Smooth muscle cell of the brain vasculature (primary cell): Measurements from ENCODE around the gene MUS81.
A peak's percentile ranks its signal among the peaks of the same experiment; 100 is the strongest.

Experiments
- DNase-seq: peaks from one replicate; pipeline ENCODE4 v3.0.0-alpha.2; 2012; ENCODE audit warnings: low read depth, low spot score

Gene MUS81

DNA sequence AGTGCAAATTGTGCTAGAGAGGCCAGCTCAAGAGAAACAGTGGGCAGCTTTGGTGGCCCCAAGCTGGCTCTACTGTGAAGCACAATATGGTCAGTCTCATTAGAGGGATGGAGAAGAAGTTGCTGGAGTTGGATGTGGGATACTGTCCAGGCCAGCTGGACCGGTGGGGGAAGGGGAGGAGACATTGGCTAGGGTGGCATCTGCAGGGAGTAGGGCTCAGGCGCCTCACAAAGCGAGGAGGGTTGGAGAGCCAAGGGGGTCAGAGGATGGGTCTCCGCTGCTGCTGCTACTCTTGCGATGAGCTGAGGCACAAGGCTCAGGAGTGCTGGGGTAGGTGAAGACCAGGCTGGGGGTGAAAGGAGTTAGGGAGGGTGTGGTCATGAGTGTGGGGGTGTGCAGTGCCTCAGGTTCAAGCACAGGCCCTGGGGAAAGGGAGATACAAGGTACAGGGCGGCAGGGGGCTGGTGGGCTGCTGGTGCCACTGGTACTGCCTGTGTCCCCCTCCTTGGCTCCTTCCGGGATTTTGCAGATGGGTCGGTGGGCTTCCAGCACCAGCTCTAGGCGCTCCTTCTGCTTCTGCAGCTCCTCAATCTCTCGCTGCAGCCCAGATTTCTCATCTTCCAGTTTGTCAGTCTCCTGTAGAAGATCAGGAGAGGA, 32.6 kb downstream of the MUS81 start:
- no peak for DNase-seq

DNA sequence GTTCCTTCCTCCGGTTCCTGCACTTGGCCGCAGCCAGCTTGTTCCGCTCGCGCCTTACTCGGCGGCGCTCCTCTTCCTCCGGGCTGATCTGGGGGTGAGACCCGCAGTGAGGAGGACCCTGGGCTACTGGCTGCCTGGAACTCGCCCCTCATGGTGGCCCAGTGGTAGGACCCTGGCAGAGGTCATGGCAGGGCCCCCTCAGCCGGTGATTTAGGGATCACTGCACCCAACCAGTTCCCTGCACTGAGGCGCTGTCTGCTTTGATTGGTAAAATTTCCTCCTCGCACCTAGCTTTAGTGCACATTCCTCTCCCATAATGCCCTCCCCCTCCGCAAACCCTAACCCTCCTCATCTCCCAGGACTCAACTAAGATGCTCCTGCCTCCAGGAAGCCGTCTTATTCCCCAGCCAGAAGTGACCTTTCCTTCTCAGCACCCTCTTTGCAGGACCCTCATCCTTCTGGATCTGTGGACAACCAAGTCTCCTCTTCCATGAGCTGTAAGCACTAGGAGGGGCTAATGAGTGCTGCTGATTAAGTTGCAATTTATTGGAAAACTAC, 33.9 kb downstream of the MUS81 start:
- DNase-seq = no peak

DNA sequence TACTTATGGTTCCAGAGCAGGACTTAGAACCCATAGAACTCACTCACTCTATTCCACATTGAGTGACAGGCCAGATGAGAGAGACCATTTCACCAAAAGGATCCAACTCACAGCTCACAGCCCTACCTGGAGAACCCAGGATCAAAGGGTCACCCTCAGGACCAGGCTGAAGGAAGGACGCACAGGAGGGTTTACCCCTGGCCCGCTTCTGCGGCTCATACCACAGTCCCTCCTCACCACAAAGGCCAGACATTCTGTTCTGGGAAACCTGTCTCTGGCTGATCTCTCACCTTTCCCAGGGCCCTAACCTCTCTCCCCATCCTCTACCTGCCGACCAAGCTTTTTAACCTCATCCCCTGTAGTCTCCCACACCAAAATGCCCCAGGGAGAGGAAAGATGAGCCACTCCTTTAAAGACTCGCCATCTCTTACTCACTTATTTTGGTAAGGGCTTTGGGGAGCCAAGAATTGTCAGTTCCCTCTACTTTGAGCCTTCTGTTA, 35.3 kb downstream of the MUS81 start:
- DNase-seq = no peak

DNA sequence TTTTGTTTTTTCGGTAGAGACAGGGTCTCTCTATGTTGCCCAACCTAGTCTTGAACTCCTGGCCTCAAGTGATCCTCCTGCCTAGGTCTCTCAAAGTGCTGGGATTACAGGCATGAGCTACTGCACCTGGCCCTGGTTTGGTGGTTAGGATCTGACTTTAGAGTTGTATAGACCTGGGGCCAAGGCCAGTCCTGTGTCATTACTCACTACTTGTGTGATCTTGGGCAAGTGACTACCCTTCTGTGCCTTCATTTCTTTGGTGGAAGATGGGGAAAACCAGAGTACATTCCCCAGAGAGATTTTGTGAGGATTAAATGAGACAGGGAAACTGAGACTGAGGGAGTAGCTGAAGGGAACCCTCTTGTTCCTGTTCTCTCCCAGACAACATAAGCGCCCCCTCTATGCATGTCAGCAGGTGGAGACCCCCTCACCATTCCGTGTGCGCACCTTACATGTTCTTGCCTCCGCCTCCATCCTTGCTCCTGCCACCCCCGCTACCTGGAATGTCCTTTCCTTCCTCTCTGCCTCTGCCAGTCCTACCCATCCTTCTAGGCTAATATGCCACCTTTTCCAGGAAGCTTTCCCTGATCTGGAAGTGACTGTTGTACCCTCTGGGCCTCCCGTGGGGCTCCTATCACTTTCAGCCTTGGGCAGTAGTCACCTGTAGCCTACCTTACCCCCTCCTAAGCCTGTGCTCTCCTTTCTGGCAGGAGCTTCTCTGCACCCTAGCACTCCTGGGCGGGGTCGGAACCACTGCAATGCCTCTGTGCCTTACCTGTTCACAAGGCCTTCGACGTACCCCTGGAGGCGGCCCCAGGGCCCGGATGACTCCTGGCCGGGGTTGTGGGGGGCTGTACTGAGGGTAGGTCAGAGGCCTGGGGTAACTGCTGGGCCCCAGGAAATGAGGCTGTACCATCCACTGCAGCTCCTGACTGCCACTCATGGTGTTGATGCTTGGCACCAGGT, 36.1 kb downstream of the MUS81 start:
- no peak for DNase-seq

DNA sequence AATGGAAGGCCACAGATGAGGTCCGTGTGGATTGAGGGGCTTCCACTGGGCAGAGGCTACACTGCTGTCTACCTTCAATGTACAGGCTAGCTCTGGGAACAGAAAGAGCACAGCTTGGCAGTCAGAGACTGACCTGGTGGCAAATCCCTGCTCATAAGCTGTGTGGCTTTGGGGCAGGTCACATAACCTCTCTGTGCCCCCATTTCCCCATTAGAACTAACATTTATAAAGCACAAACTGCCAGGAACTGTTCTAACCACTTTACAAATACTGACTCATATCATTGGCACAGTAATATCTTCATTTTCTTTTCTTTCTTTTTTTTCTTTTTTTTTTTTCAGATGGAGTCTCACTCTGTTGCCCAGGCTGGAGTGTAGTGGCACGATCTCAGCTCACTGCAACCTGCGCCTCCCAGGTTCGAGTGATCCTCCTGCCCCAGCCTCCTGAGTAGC, 36.8 kb downstream of the MUS81 start:
- no peak for DNase-seq

DNA sequence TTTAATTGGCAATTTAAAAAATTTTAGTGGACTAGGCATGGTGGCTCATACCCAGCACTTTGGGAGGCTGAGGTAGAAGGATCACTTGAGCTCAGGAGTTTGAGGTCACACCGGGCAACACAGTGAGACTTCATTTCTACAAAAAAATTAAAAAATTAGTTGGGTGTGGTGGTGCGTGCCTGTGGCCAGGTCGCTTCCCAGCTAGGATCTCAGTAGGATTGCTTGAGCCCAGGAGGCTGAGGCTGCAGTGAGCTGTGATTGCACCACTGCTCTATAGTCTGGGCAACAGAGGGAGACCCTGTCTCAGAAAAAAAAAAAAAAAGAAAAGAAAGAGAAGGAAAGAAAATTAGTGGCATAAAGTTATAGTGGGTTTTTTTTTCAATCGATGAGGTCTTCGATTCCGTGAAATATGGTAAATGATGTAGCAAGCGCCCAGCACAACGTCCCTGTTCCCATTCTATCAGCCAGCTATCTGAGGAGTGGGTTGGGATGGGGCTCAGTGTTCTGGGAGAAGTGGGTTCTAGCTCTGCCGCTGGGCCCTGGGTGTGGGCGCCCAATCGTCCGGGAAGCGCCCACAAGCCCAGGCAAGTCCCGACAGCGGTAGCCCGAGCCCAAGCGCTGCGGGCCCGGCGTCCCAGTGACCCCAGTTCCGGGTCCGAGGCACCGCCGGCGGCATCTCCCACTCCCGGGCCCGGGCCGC, 38.6 kb downstream of the MUS81 start:
- DNase-seq = no peak

DNA sequence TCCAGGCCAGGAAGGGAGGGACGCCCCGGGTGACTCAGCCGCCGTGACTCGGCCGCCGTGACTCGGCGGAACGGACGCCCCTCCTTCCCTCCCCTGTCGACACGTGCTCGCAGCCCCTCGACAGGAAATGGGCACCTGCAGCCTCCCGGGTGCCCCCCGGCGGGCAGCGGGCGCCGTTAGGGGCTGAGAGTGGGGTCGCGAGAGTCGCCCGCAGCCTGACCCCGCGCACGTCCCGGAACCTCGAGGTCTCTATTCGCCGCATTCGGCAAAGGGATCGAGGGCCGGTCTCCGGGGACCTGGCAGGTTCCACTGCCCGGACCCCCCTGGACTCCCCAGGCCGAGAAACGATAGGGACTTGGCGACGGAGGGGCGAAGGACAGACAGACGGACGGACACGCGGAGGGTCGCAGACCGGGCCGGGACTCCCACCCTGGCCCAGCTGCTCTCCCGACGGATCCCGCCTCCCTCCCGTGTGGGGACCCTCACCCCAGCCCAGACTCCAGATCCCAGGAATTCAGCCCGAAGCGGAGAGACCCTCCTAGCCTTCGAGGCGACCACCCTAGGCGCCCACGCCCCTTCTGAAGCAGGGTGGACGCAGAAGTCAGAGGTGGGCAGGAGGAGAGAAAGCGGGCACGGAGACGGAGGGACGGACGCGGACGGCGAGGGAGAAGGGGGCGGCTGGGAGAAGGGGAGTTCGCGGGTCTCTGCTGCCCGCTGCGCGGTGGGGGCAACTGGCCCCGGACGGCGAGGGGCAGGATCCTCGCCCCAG, 39.3 kb downstream of the MUS81 start:
- no peak for DNase-seq

DNA sequence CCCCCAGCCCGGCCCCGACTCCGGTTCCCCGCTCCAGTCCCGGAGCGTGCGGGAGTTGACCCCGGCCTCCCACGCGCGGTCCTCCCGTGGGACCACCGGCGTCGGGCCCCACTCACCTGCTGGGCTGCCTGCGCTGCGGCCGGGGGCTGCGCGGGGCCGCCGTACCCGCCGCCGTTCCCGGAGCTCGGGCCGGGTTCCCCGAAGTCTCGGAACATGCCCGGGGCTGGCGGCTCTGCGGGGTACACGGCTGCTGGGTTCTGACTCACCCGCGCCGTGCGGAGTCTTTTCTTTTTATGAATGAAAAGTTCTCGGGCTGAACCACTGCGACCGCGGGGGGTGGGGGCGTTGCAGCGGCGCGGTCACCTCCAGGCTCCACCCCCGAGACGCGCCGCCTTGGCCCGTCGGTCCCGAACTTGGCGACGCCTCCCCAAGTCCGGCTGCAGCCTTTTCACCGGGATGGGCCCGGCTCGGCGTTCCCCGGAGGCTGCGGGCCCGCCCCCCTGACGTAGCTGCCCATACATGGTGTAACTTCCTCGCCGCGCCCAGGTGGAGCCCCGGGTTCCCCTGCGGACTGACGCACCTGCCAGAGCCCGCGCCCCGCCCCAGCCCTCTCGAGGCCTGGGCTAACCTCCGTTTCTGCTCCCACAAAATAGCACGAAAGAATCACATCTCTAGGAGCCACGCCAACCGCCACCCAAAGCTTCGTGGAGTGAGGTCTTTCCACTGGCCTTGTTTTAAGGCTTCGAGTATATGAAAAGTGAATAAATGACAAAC, 40.1 kb downstream of the MUS81 start, which contains the start of gene FOSL1:
FOSL1 (minus strand) TSS at position 264 of the 774 bp plus-strand sequence; CDS start at position 215, 49 bp downstream.
- DNase-seq = peak; percentile 80

DNA sequence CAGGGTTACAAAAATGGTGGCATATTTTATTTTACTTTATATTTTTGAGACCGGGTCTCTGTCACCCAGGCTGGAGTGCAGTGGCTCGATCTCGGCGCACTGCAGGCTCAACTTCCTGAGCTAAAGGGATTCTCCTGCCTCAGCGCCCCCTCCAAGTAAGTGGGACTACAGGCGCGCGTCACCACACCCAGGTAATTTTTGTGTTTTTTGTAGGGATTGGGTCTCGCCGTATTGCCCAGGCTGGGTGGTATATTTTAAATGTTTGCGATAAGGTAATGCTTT, 40.6 kb downstream of the MUS81 start:
- no peak for DNase-seq

DNA sequence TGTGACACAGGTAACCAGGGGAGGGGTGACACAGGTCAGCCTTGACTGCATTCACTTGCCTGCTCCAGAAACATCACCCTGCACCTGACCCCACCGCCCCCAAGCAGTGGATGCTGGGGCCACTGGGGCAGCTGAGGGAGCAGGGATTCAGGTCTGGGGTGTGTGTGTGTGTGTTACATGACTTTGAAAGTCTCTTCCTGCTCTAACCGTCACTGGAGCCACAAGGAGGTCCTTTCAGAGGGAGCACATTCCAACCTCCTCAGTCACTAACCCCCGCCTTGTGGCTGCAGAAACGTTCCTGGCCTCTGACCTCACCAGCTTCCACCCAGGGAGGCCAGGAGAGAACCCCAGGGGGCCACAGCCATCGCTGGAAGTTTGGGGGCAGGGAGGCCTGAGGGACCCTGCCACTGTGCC, 42.8 kb downstream of the MUS81 start:
- DNase-seq = no peak

DNA sequence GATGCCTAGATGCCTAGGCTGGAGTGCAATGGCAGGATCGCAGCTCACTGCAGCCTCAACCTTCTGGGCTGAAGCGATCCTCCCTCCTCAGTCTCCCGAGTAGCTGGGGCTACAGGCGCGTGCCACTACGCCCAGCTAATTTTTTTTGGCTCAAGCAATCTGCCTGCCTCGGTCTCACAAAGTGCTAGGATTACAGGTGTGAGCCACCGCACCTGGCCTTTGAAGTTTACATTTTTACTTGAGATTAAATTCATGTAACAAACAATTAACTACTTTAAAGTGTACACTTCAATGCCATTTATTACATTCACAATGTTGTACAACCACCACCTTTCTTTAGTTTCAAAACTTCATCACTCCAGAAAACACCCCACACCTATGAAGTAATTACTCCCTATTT, 43.5 kb downstream of the MUS81 start:
- DNase-seq = no peak

DNA sequence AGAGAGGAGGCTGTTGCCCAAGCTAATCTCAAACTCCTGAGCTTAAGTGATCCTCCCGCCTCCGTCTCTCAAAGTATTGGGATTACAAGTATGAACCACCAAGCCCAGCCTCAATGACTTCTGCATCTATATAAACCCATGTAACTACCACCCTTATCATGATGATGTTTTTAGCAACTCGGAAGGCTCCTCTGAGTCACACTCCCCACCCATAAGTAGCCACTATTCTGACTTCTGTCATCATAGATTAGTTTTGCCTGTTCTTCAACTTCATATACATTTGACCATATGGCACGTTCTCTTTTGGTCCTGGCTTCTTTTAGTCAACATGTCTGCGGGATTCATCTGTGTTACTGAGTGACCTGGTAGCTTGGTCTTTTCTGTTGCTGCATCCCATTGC, 46.4 kb downstream of the MUS81 start:
- DNase-seq = no peak

DNA sequence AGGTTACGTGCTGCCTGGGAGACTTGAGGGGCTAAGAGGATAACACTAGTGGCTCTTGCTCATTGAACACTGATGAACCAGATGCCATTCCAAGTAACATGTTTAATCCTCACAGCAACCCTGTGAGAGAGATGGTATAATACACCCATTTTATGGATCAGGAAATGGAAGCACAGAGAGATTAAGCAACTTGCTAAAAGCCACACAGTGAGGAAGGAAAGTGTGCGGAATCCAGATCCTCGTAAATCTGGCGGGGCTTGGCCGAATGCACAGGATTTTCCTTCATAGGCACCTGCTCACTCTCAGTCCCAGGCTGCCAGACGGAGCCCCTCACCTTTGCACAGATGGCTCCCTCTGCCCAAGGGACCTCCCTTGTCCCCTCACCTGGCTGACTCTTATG, 47.6 kb downstream of the MUS81 start:
- DNase-seq = no peak

DNA sequence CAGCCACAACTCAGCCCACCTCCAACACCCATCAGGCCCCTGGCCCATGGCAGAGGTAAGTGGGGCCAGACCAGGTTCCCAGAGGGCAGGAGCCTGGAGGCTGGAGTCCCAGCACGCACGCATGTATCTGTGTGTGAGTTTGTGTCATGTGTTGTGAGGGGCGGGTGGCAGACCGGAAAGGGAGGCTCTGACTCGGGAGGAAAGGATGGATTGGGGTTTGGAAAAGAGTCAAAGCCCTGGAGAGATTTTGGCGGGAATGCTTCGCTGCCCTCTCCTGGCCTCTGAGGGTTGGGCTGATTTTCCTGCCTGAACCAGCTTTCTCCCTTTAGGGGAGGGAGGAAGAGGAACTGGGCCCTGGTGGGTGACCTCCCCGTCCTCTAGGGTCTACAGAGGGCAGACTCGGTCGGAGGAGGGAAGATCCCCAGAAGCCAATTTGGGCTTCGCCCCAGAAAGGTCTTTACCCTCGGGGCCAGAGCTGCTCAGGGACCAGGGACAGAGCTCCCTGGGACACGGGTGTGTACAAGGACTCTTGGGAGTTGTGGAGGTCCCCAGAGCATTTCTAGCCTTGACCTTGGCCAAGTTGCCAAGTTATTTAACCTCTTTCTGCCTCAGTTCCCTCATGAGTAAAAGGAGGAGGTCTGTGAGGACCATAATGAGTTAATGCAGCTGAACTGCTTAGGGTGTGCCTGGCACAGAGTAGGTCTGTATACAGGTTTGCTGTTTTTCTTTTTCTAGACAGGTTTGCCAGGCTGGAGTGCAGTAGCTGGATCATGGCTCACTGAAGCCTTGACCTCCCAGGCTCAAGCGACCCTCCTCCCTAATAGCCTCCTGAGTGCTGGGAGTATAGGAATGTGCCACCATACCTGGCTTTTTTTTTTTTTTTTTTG, 51.7 kb downstream of the MUS81 start:
- DNase-seq = no peak

DNA sequence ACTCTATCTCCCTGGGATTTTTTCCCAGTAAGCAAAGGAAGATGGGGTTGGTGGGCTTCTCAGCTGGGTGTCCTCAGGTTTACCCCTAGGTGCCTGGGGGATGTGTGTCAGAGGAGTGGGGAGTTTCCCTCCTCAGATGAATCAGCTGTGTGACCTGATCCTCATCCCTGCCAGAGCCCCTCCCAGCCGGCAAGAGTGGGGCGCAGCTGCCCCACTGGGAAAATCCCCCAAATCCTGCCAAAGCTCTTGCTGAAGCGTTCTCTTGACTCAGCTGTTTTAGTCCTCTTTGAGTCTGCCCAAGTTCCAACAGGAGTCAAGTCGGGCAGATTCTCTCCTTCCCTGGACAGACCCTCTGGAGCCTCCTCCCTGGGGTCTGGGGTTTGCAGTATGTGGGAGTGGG, 52.6 kb downstream of the MUS81 start:
- DNase-seq = no peak

DNA sequence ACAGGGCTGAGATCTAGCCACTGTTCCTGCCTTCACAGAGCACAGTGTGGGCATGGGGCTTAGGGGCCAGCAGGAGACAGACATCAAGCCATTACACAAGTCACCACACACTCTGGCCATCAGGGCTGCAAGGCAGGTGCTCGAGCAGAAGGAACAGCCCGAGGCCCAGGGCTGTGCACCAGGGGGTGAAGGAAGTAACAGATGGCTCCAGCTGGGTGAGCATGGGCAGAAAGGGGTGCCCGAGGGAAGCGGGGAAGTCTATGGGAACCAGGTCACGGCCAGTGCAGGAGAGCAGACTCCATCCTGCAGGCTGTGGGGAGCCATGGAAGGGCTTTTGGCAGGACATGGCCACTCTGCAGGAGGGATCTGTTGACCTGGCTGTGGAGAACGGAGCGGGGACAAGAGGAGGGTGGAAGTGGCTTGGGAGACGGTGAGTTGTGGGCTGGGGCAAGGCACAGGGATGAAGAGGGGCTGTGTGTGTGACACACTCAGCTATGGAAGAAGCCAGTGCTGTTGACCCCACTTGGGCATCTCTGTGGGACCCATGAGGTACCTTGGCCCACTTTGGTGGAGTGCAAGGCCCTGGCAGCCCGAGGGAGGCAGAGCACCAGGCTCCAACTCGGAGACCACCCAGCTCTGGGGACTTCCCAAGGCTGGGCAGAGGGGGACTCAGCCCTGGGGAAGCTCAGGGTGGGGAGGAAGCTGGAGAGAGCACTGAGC, 55.0 kb downstream of the MUS81 start:
- no peak for DNase-seq

DNA sequence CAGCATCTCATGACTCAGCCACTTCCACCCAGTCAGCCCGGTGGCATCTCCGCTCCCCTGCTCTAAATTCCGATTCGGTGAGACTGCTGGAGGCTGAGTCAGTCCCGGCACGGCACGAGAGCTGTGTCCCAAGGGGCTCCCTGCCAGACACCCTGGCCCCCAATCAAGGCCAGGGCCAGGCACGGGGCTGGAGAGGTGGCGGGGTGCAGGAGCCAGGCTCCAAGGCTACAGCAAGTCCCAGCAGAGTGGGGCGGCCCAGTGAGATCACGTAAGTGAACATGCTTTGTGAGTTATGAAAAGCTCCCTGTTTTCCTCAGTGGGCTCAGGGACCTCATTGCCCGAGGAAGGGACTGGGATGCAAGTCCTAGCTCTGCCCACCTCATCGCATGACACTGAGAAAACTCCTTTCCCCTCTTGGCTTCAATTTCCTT, 55.6 kb downstream of the MUS81 start:
- DNase-seq = peak; percentile 85
